ENCODE measurements around the gene ELMO2. TPM values are rescaled to one million over a fixed set of nuclear protein-coding genes. Genes with fewer than 3 reads are reported as not detected.

ELMO2 gene
- total RNA-seq, 1 donor from 2014 or later: 57.8 TPM

GRCh38 chr20:46361381-46361780 is 45.0 kb downstream of the ELMO2 start:
- Mint-ChIP-seq H3K27me3 (ENCODE audit: unreplicated experiment) (no peaks in the 10 kb centered on the region), H3K4me1 (ENCODE audit: unreplicated experiment) (peaks cover 44% of the 10 kb centered on the region), H3K36me3 (ENCODE audit: unreplicated experiment) (peaks cover 20% of the 10 kb centered on the region), H3K9me3 (ENCODE audit: unreplicated experiment) (no peaks in the 10 kb centered on the region), H3K27ac (ENCODE audit: unreplicated experiment) (no peak overlapping the region), H3K4me3 (ENCODE audit: unreplicated experiment) (no peak overlapping the region)
- TF ChIP-seq CTCF (IDR thresholded peaks at IDR 0.05): no peak
- DNase-seq (ENCODE audit: extremely low spot score, unreplicated experiment): no peak

GRCh38 chr20:46359233-46359751 is 47.1 kb downstream of the ELMO2 start:
- no peak overlapping the region for H3K27ac Mint-ChIP-seq (ENCODE audit: unreplicated experiment)
- no peaks in the 10 kb centered on the region for H3K9me3 Mint-ChIP-seq (ENCODE audit: unreplicated experiment)
- DNase-seq (ENCODE audit: extremely low spot score, unreplicated experiment): no peak
- no peak for TF ChIP-seq CTCF (IDR thresholded peaks at IDR 0.05)
- peaks cover 21% of the 10 kb centered on the region for H3K36me3 Mint-ChIP-seq (ENCODE audit: unreplicated experiment)
- peaks cover 35% of the 10 kb centered on the region for H3K4me1 Mint-ChIP-seq (ENCODE audit: unreplicated experiment)
- no peak overlapping the region for H3K4me3 Mint-ChIP-seq (ENCODE audit: unreplicated experiment)
- H3K27me3 Mint-ChIP-seq (ENCODE audit: unreplicated experiment): no peaks in the 10 kb centered on the region

GRCh38 chr20:46358346-46359058 is 47.9 kb downstream of the ELMO2 start:
- DNase-seq (ENCODE audit: extremely low spot score, unreplicated experiment): no peak
- Mint-ChIP-seq H3K4me3 (ENCODE audit: unreplicated experiment) (no peak overlapping the region), H3K36me3 (ENCODE audit: unreplicated experiment) (peaks cover 18% of the 10 kb centered on the region), H3K27ac (ENCODE audit: unreplicated experiment) (no peak overlapping the region), H3K4me1 (ENCODE audit: unreplicated experiment) (peaks cover 32% of the 10 kb centered on the region), H3K9me3 (ENCODE audit: unreplicated experiment) (no peaks in the 10 kb centered on the region), H3K27me3 (ENCODE audit: unreplicated experiment) (no peaks in the 10 kb centered on the region)
- no peak for TF ChIP-seq CTCF (IDR thresholded peaks at IDR 0.05)

DNA sequence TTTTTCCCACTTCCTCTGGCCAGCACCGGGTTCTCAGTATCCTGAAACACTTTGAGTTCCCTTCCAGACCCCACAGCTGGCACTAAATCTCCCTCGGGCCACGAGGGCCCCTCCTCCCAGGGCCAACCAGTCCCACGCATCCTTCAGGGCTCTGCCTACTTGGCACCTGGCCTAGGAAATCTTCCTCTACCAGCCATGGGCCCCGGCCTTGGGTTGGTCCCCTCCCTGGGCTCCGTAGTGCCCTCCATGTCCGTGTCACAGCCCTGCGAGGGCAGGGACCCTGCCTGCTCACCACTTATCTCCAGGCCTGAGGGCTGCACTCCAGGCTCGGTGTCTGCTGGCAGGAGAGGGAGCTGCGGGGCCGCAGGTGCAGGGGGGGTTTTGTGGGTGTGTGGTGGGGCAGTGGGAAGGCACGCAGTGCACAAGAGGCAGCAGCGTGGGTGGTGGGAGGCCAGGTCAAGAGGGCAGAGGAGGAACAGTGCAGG is 49.3 kb downstream of the ELMO2 start:
- Mint-ChIP-seq H3K27ac (ENCODE audit: unreplicated experiment) (no peak overlapping the region), H3K36me3 (ENCODE audit: unreplicated experiment) (peaks cover 16% of the 10 kb centered on the region), H3K9me3 (ENCODE audit: unreplicated experiment) (no peaks in the 10 kb centered on the region), H3K27me3 (ENCODE audit: unreplicated experiment) (no peaks in the 10 kb centered on the region), H3K4me1 (ENCODE audit: unreplicated experiment) (peaks cover 22% of the 10 kb centered on the region), H3K4me3 (ENCODE audit: unreplicated experiment) (no peak overlapping the region)
- TF ChIP-seq CTCF (IDR thresholded peaks at IDR 0.05): no peak
- no peak for DNase-seq (ENCODE audit: extremely low spot score, unreplicated experiment)

DNA sequence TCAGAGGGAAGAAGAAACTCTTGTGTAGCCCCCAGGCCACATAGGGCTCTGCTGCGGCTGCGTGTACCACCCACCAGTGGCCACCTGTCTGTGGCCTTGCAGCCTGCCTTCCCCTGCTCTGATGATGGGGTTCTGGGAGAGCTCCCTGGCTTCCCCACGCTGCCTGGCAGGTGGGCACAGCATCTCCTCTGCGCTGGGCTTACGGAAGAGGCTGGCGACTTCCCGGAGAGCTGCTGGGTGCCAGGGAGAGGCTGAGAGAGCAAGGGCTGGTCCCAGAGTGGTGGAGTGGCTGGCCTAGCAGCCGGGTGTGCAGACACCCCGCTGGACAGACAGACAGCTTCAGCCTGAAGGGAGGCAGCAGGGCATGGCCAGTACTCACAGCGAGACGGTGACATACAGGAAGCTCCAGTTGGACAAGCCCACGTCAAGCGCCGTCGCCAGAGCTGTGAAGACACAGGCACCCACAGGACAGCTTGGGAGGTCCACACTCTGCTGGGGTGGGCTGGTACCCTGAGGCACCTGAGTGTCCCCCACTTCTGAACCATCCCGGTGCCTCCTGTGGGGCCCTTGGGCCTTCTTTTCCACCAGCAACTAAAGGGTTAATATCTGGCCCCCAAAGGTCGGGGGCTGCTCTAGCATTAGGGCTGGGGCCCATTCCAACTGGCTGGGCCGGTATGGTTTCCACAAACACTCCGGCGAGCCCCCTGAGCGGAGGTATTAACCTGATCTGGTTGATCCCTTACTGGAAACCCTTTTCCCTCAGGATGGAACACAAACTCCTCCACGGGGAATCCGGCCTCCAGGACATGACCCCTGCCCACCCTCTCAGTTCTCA is 50.0 kb downstream of the ELMO2 start:
- DNase-seq (ENCODE audit: extremely low spot score, unreplicated experiment): no peak
- Mint-ChIP-seq H3K27ac (ENCODE audit: unreplicated experiment) (no peak overlapping the region), H3K27me3 (ENCODE audit: unreplicated experiment) (no peaks in the 10 kb centered on the region), H3K4me1 (ENCODE audit: unreplicated experiment) (peaks cover 21% of the 10 kb centered on the region), H3K9me3 (ENCODE audit: unreplicated experiment) (no peaks in the 10 kb centered on the region), H3K4me3 (ENCODE audit: unreplicated experiment) (no peak overlapping the region), H3K36me3 (ENCODE audit: unreplicated experiment) (peaks cover 17% of the 10 kb centered on the region)
- no peak for TF ChIP-seq CTCF (IDR thresholded peaks at IDR 0.05)

Data from osteocyte (in vitro differentiated cells).